OCI-LY1 (cell line): Measurements from ENCODE around the gene PDE1C.

ENCODE experiments used
- EZH2 ChIP-seq: fragments of 200-600 bp; sonication (generic), shearing (Covaris generic); IDR thresholded peaks from 2 replicates; pipeline ENCODE4 v1.8.0; 2017; ENCODE audit warnings: borderline replicate concordance, mixed run types, mild to moderate bottlenecking, antibody characterized with exemption, low read length, moderate library complexity, mixed read lengths
- TF ChIP-seq, protein P1 (sequence below): fragments of 200-600 bp; sonication (generic), shearing (Covaris generic); IDR thresholded peaks from 2 replicates; pipeline ENCODE4 v1.5.1; 2017; ENCODE audit warnings: mild to moderate bottlenecking, antibody characterized with exemption, low read length, moderate library complexity, mixed read lengths

DNA sequence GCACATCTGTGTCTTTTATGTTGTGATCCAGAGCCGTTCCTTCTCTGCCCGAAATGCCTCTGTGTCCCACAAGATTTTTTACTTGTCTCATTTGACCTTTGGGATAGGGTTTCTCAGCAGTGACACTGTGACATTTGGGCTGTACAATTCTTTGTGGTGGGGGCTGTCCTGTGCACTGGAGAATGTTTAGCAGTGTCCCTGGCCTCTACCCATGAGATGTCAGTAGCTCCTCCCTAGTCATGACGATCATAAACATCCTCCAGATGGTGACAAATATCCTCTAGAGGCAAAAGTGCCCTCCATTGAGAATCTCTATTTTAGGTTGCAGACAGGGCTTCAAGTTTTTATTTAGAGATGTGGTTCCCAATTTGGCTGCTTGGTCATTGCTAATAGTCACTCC lies 291.9 kb downstream of the PDE1C start:
- TF ChIP-seq, protein P1, sequence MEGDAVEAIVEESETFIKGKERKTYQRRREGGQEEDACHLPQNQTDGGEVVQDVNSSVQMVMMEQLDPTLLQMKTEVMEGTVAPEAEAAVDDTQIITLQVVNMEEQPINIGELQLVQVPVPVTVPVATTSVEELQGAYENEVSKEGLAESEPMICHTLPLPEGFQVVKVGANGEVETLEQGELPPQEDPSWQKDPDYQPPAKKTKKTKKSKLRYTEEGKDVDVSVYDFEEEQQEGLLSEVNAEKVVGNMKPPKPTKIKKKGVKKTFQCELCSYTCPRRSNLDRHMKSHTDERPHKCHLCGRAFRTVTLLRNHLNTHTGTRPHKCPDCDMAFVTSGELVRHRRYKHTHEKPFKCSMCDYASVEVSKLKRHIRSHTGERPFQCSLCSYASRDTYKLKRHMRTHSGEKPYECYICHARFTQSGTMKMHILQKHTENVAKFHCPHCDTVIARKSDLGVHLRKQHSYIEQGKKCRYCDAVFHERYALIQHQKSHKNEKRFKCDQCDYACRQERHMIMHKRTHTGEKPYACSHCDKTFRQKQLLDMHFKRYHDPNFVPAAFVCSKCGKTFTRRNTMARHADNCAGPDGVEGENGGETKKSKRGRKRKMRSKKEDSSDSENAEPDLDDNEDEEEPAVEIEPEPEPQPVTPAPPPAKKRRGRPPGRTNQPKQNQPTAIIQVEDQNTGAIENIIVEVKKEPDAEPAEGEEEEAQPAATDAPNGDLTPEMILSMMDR, result no peak
- TF ChIP-seq EZH2, result no peak
